A673 (cell line): ENCODE data around the gene S100A11. TPM values are rescaled to one million over a fixed set of nuclear protein-coding genes. Genes with fewer than 3 reads are reported as not detected.

Source experiments
- BruUV-seq: library from RNA; stranded (reverse); fragments of 400-500 nt; replicated peaks from 2 replicates; lab custom pipeline; 2021; lab: Mats Ljungman, UMichigan
- CTCF ChIA-PET: fragments of 300-600 bp; sonication (Branson Sonifier 250); formaldehyde crosslinking; loops from one replicate; lab custom pipeline; 2022; ENCODE audit warnings: antibody characterized with exemption; lab: Charles Lee
- POLR2A ChIA-PET: fragments of 300-600 bp; sonication (Branson Sonifier 250); formaldehyde crosslinking; loops from one replicate; lab custom pipeline; 2022; ENCODE audit warnings: antibody characterized with exemption; ENCODE audit not compliant: low non-redundant PET; lab: Charles Lee
- DNase-seq: peaks from one replicate; pipeline ENCODE4 v3.0.0-alpha.2; 2015; ENCODE audit warnings: low spot score
- H3K27ac ChIP-seq: fragments of 200-600 bp; sonication (generic); 2 replicates; pipeline ENCODE4 v1.5.1; 2016; ENCODE audit warnings: mixed run types, low read depth, mild to moderate bottlenecking, mixed read lengths, antibody characterized with exemption, low read length; ENCODE audit not compliant: poor library complexity, severe bottlenecking
- H3K27me3 ChIP-seq: fragments of 200-600 bp; sonication (generic); replicated peaks from 2 replicates; pipeline ENCODE4 v1.6.1; 2017; ENCODE audit warnings: mixed run types, low read depth, mild to moderate bottlenecking, mixed read lengths, antibody characterized with exemption, low read length; ENCODE audit not compliant: insufficient read depth, poor library complexity
- H3K36me3 ChIP-seq: fragments of 200-600 bp; sonication (generic); 2 replicates; pipeline ENCODE4 v1.6.1; 2016; ENCODE audit warnings: mixed run types, mild to moderate bottlenecking, mixed read lengths, antibody characterized with exemption, low read length; ENCODE audit not compliant: insufficient read depth, poor library complexity, severe bottlenecking
- H3K4me1 ChIP-seq: fragments of 200-600 bp; sonication (generic); 2 replicates; pipeline ENCODE4 v1.6.1; 2017; ENCODE audit warnings: mixed run types, mild to moderate bottlenecking, mixed read lengths, antibody characterized with exemption, low read length; ENCODE audit not compliant: insufficient read depth, poor library complexity, severe bottlenecking
- H3K4me3 ChIP-seq: fragments of 200-600 bp; sonication (generic); 2 replicates; pipeline ENCODE4 v1.5.1; 2016; ENCODE audit warnings: low read depth, mixed run types, mild to moderate bottlenecking, mixed read lengths, low read length; ENCODE audit not compliant: poor library complexity, severe bottlenecking
- H3K9me3 ChIP-seq: fragments of 200-600 bp; sonication (generic); 2 replicates; pipeline ENCODE4 v1.6.1; 2016; ENCODE audit warnings: mixed run types, low read depth, mild to moderate bottlenecking, mixed read lengths, antibody characterized with exemption, low read length; ENCODE audit not compliant: poor library complexity, severe bottlenecking
- CTCF ChIP-seq: fragments of 300-800, 200-600 bp; sonication (generic); conservative IDR thresholded peaks from 2 replicates; pipeline ENCODE4 v1.5.1; 2017; ENCODE audit warnings: low read depth, mild to moderate bottlenecking, antibody characterized with exemption, low read length, moderate library complexity, mixed read lengths
- EZH2 ChIP-seq: fragments of 200-600 bp; sonication (generic); IDR thresholded peaks from 2 replicates; pipeline ENCODE4 v1.6.1; 2017; ENCODE audit warnings: borderline replicate concordance, low read depth, mild to moderate bottlenecking, mixed read lengths, antibody characterized with exemption, low read length; ENCODE audit not compliant: poor library complexity, severe bottlenecking
- intact Hi-C: fragments of 100-400 bp; cut with micrococcal nuclease; formaldehyde crosslinking; loops from one replicate; pipeline ENCODE4 v1.10.0; 2022; ENCODE audit not compliant: unreplicated experiment
- total RNA-seq: library from RNA; stranded (reverse); gene quantifications from 2 replicates; pipeline ENCODE4 v1.2.3, GENCODE V29; 2021

S100A11 gene
- total RNA-seq, 1 experiment from 2014 or later = 151 TPM

DNA sequence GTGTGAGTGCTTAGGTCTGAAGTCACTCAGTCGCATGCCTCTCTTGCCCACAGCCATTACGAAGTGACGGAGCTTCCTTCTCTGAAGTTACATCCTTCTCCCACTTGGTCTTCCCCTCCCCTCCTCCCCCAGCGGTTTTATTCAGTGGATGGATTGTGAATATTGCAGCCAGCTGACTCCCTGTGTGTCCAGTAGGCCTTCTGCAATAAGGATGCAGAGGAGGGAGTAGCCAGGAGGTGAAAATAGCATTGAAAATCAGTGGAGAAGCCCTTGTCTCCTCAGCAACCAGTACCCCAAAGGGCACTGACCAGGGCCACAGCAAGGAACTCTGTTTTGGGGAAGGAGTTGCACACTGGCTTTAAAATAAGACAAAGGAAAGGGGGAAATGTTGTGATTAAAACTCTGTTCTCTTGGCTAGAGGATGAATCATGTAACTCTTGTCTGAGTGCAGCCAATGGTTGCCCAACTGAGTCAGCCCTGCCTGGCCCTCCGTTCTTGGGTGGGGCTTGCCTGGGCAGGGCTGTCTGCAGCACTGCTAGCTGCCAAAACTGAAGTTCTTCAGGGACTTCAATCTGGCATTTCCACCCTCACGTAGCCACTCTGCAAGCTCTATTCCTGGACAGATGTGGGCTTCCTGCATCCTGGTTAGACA, 47.5 kb downstream of the S100A11 start:
- H3K9me3 ChIP-seq = no peaks in the 10 kb centered on the region
- H3K27me3 ChIP-seq = peaks cover 7% of the 10 kb centered on the region
- H3K36me3 ChIP-seq = peaks cover 6% of the 10 kb centered on the region
- intact Hi-C loops = loop anchor here (2.0 kb wide), 1 partner anchor 21 kb away; no protein-coding TSS in a partner anchor
- TF ChIP-seq EZH2 = no peak
- TF ChIP-seq CTCF = no peak
- no peak for DNase-seq
- H3K4me1 ChIP-seq = peaks cover 57% of the 10 kb centered on the region
- H3K27ac ChIP-seq = no peak overlapping the region
- ChIA-PET POLR2A (no interaction called here), CTCF (no interaction called here)
- BruUV-seq = no TSS peak
- no peak overlapping the region for H3K4me3 ChIP-seq

DNA sequence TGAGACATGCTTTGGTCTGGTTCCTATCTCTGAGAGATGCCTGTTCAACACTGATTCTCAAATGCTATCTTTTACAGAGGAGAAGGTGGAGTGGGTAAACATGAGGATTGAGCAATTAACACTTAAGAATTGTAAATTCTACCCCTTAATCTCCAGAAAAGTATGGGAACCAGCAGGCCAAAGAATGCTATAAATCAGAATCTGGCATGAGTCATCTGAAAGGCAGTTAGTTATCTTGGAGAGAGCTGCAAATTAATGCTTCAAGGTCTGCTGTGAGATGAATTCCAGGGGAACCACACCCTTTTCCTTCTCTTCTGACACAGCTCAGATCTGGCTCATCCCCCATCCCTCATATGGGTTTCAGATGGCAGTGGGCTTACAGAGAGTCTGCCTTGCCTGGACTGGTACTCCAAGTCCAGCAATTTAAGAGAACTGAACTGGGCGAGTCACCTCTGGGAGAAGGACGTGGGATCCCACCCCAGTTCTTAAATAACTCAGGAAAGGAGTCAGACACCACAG, 48.3 kb downstream of the S100A11 start:
- ChIA-PET POLR2A (no interaction called here), CTCF (interaction anchor here (0.9 kb wide), 1 partner anchor 20 kb away, joined by 3 read pairs; no protein-coding TSS in a partner anchor)
- intact Hi-C loops = loop anchor here (2.0 kb wide), 1 partner anchor 20 kb away; no protein-coding TSS in a partner anchor
- Histone ChIP-seq H3K9me3 (no peaks in the 10 kb centered on the region), H3K36me3 (peaks cover 6% of the 10 kb centered on the region), H3K4me1 (peaks cover 52% of the 10 kb centered on the region), H3K27me3 (peaks cover 5% of the 10 kb centered on the region), H3K27ac (no peak overlapping the region), H3K4me3 (no peak overlapping the region)
- no peak for TF ChIP-seq EZH2
- no peak for TF ChIP-seq CTCF
- peak; percentile 93 for DNase-seq
- no TSS peak for BruUV-seq

- H3K4me3 ChIP-seq = no peak overlapping the region
- peaks cover 6% of the 10 kb centered on the region for H3K36me3 ChIP-seq
- TF ChIP-seq CTCF = no peak
- no peak for TF ChIP-seq EZH2
- H3K4me1 ChIP-seq = peaks cover 42% of the 10 kb centered on the region
- H3K9me3 ChIP-seq = no peaks in the 10 kb centered on the region
- ChIA-PET POLR2A (interaction anchor here (0.6 kb wide), 1 partner anchor 14 kb away, joined by 5 read pairs; no protein-coding TSS in a partner anchor), CTCF (no interaction called here)
- no peaks in the 10 kb centered on the region for H3K27me3 ChIP-seq
- no peak for DNase-seq
- BruUV-seq = no TSS peak
- no peak overlapping the region for H3K27ac ChIP-seq
- intact Hi-C loops = no loop called here
Measured at GRCh38 chr1:151986501-151987190, 50.2 kb downstream of the S100A11 start.
